IMR-90 (cell line): Measurements from ENCODE around the gene CRIM1. TPM values are rescaled to one million over a fixed set of nuclear protein-coding genes. Genes with fewer than 3 reads are reported as not detected.
A peak's percentile ranks its signal among the peaks of the same experiment; 100 is the strongest.

Source experiments
- ATAC-seq: fragments of 200-7000 bp; cut with Tn5 transposase; 2 replicates; pipeline ENCODE4 v1.9.1; 2020; ENCODE audit warnings: low read depth, mild to moderate bottlenecking, moderate library complexity
- BruUV-seq: library from RNA; stranded (reverse); fragments of 400-500 nt; replicated peaks from 2 replicates; lab custom pipeline; 2021; lab: Mats Ljungman, UMichigan
- CTCF ChIA-PET: fragments of 300-600 bp; formaldehyde crosslinking; extraction: SDS; loops from one replicate; lab custom pipeline; 2021; ENCODE audit warnings: antibody characterized with exemption; lab: Yijun Ruan, JAX
- POLR2A ChIA-PET: fragments of 300-600 bp; sonication (Branson Sonifier 250); formaldehyde crosslinking; loops from one replicate; lab custom pipeline; 2022; ENCODE audit warnings: antibody characterized with exemption; ENCODE audit not compliant: unreplicated experiment; lab: Charles Lee
- DNase-seq: peaks from one replicate; pipeline ENCODE4 v3.0.0; 2013
- H2AFZ ChIP-seq: replicated peaks from 2 replicates; pipeline ENCODE3; 2013; ENCODE audit warnings: low read length, mild to moderate bottlenecking; ENCODE audit not compliant: poor library complexity
- H2AK5ac ChIP-seq: 2 replicates; pipeline ENCODE4 v1.6.1; 2013; ENCODE audit warnings: low read depth, low read length, inconsistent platforms
- H2AK9ac ChIP-seq: replicated peaks from 2 replicates; pipeline ENCODE3; 2013; ENCODE audit warnings: mild to moderate bottlenecking, low read depth, low read length, moderate library complexity; ENCODE audit not compliant: poor library complexity
- H2BK120ac ChIP-seq: 2 replicates; pipeline ENCODE4 v1.6.1; 2013; ENCODE audit warnings: low read depth, low read length, inconsistent platforms
- H2BK15ac ChIP-seq: 3 replicates; pipeline ENCODE4 v1.6.1; 2013; ENCODE audit warnings: low read depth, low read length, inconsistent platforms
- H2BK20ac ChIP-seq: 2 replicates; pipeline ENCODE4 v1.6.1; 2013; ENCODE audit warnings: low read depth, mild to moderate bottlenecking, inconsistent platforms, low read length, moderate library complexity
- H2BK5ac ChIP-seq: 2 replicates; pipeline ENCODE4 v1.6.1; 2013; ENCODE audit warnings: mild to moderate bottlenecking, low read depth, low read length, inconsistent platforms; ENCODE audit not compliant: poor library complexity, severe bottlenecking
- H3K14ac ChIP-seq: replicated peaks from 2 replicates; pipeline ENCODE4 v1.6.1; 2013; ENCODE audit warnings: low read depth, low read length, inconsistent platforms
- H3K18ac ChIP-seq: 2 replicates; pipeline ENCODE4 v1.6.1; 2013; ENCODE audit warnings: low read depth, low read length, control low read depth
- H3K23ac ChIP-seq: 2 replicates; pipeline ENCODE4 v1.6.1; 2013; ENCODE audit warnings: low read depth, low read length, inconsistent platforms
- H3K27ac ChIP-seq: 2 replicates; pipeline ENCODE4 v1.5.1; 2013; ENCODE audit warnings: mild to moderate bottlenecking, control low read depth, low read length; ENCODE audit not compliant: insufficient read depth
- H3K27me3 ChIP-seq: 2 replicates; pipeline ENCODE4 v1.6.1; 2013; ENCODE audit warnings: low read length; ENCODE audit not compliant: control insufficient read depth, insufficient read depth
- H3K36me3 ChIP-seq: 2 replicates; pipeline ENCODE4 v1.6.1; 2013; ENCODE audit warnings: low read length, mixed read lengths; ENCODE audit not compliant: control insufficient read depth, insufficient read depth
- H3K4ac ChIP-seq: 2 replicates; pipeline ENCODE4 v1.6.1; 2013; ENCODE audit warnings: low read depth, low read length, inconsistent platforms
- H3K4me1 ChIP-seq: 2 replicates; pipeline ENCODE4 v1.6.1; 2013; ENCODE audit warnings: low read length, mixed read lengths; ENCODE audit not compliant: control insufficient read depth, insufficient read depth
- H3K4me2 ChIP-seq: 2 replicates; pipeline ENCODE4 v1.6.1; 2013; ENCODE audit warnings: low read depth, mild to moderate bottlenecking, control low read depth, low read length, moderate library complexity
- H3K4me3 ChIP-seq: 2 replicates; pipeline ENCODE4 v1.5.1; 2013; ENCODE audit warnings: low read depth, mild to moderate bottlenecking, control low read depth, low read length, moderate library complexity; ENCODE audit not compliant: insufficient read depth
- H3K56ac ChIP-seq: 2 replicates; pipeline ENCODE4 v1.6.1; 2013; ENCODE audit warnings: low read length, inconsistent platforms; ENCODE audit not compliant: insufficient read depth; ENCODE audit errors: extremely low read depth
- H3K79me1 ChIP-seq, 2 experiments: 2 replicates each; pipeline ENCODE4 v1.6.1; 2013; ENCODE audit warnings: low read length in 2 of 2, inconsistent platforms in 1 of 2, low read depth in 1 of 2
- H3K9ac ChIP-seq: 2 replicates; pipeline ENCODE4 v1.6.1; 2013; ENCODE audit warnings: low read depth, low read length, control low read depth
- H3K9me1 ChIP-seq: 2 replicates; pipeline ENCODE4 v1.6.1; 2013; ENCODE audit warnings: low read length, inconsistent platforms; ENCODE audit not compliant: insufficient read depth
- H3K9me3 ChIP-seq: 2 replicates; pipeline ENCODE4 v1.6.1; 2013; ENCODE audit warnings: low read length; ENCODE audit not compliant: control insufficient read depth, insufficient read depth
- H4K20me1 ChIP-seq: 2 replicates; pipeline ENCODE4 v1.6.1; 2013; ENCODE audit warnings: low read length, inconsistent platforms; ENCODE audit not compliant: insufficient read depth
- H4K5ac ChIP-seq: 2 replicates; pipeline ENCODE4 v1.6.1; 2013; ENCODE audit warnings: mild to moderate bottlenecking, low read depth, low read length, control low read depth
- H4K8ac ChIP-seq, 2 experiments: 2 replicates each; pipeline ENCODE4 v1.6.1; 2013; ENCODE audit warnings: low read depth in 2 of 2, low read length in 2 of 2, control low read depth in 1 of 2, inconsistent platforms in 1 of 2
- H4K91ac ChIP-seq: 2 replicates; pipeline ENCODE4 v1.6.1; 2013; ENCODE audit warnings: low read depth, low read length, inconsistent platforms; ENCODE audit not compliant: insufficient read depth
- BHLHE40 ChIP-seq: fragments of 150-350 bp; IDR thresholded peaks from 2 replicates; pipeline ENCODE4 v1.6.1; 2016; ENCODE audit warnings: mild to moderate bottlenecking, low read depth, low read length
- CEBPB ChIP-seq: IDR thresholded peaks from 2 replicates; pipeline ENCODE4 v1.6.1; 2012; ENCODE audit warnings: low read depth, low read length, improper control_type of control experiment
- CHD1 ChIP-seq: IDR thresholded peaks from 2 replicates; pipeline ENCODE4 v1.6.1; 2012; ENCODE audit warnings: low read depth, low read length, improper control_type of control experiment
- CTCF ChIP-seq: conservative IDR thresholded peaks from 2 replicates; pipeline ENCODE4 v1.5.1; 2012; ENCODE audit warnings: mild to moderate bottlenecking, low read depth, low read length, improper control_type of control experiment
- ELK1 ChIP-seq: fragments of 150-350 bp; IDR thresholded peaks from 2 replicates; pipeline ENCODE4 v1.6.1; 2016; ENCODE audit warnings: low read depth, mild to moderate bottlenecking, low read length, moderate library complexity, borderline replicate concordance
- FOS ChIP-seq: fragments of 150-350 bp; IDR thresholded peaks from 2 replicates; pipeline ENCODE4 v1.6.1; 2016; ENCODE audit warnings: low read depth, low read length
- MAFK ChIP-seq: IDR thresholded peaks from 2 replicates; pipeline ENCODE4 v1.6.1; 2012; ENCODE audit warnings: low read depth, low read length, improper control_type of control experiment
- MAZ ChIP-seq: IDR thresholded peaks from 2 replicates; pipeline ENCODE4 v1.6.1; 2012; ENCODE audit warnings: low read depth, mild to moderate bottlenecking, low read length, improper control_type of control experiment, moderate library complexity, borderline replicate concordance
- MXI1 ChIP-seq: IDR thresholded peaks from 2 replicates; pipeline ENCODE4 v1.6.1; 2012; ENCODE audit warnings: low read depth, mild to moderate bottlenecking, low read length, moderate library complexity, borderline replicate concordance
- NFE2L2 ChIP-seq: fragments of 150-350 bp; IDR thresholded peaks from 2 replicates; pipeline ENCODE4 v1.6.1; 2016; ENCODE audit warnings: low read depth, mild to moderate bottlenecking, low read length
- POLR2A ChIP-seq: IDR thresholded peaks from 2 replicates; pipeline ENCODE4 v1.6.1; 2012; ENCODE audit warnings: mild to moderate bottlenecking, low read depth, low read length
- RAD21 ChIP-seq: IDR thresholded peaks from 2 replicates; pipeline ENCODE4 v1.6.1; 2012; ENCODE audit warnings: low read length, improper control_type of control experiment
- RCOR1 ChIP-seq: IDR thresholded peaks from 2 replicates; pipeline ENCODE4 v1.6.1; 2012; ENCODE audit warnings: mild to moderate bottlenecking, low read length, improper control_type of control experiment; ENCODE audit not compliant: insufficient replicate concordance
- RFX5 ChIP-seq: IDR thresholded peaks from 2 replicates; pipeline ENCODE4 v1.8.0; 2012; ENCODE audit warnings: low read depth, mild to moderate bottlenecking, low read length, moderate library complexity
- SMC3 ChIP-seq: fragments of 150-350 bp; IDR thresholded peaks from 2 replicates; pipeline ENCODE4 v1.6.1; 2016; ENCODE audit warnings: low read depth, mild to moderate bottlenecking, antibody characterized with exemption, low read length, moderate library complexity
- USF2 ChIP-seq: fragments of 150-350 bp; IDR thresholded peaks from 2 replicates; pipeline ENCODE4 v1.6.1; 2017; ENCODE audit warnings: mild to moderate bottlenecking, antibody characterized with exemption, low read length, low read depth
- WGBS, 2 experiments: methylation state at CpG; one replicate each; pipeline versions ENCODE4 v1.1.5 to v1.1.7; 2013; ENCODE audit warnings: missing lambda C conversion rate in 2 of 2; ENCODE audit not compliant: insufficient read length in 1 of 2; ENCODE audit errors: extremely low coverage in 2 of 2; 5-methylcytosine and 5-hydroxymethylcytosine counted together
- dilution Hi-C: fragments of 300-500 bp; cut with HindIII; formaldehyde crosslinking; loops from one replicate; pipeline ENCODE4 v1.14.3; 2018; ENCODE audit warnings: low sequenced_read_pairs; ENCODE audit not compliant: unreplicated experiment
- in situ Hi-C: fragments of 300-500 bp; cut with MboI; formaldehyde crosslinking; loops from 3 replicates; pipeline ENCODE4 v1.14.3; 2019; ENCODE audit warnings: low sequenced_read_pairs, inconsistent platforms, mixed read lengths
- intact Hi-C: fragments of 100-400 bp; cut with micrococcal nuclease; formaldehyde crosslinking; loops from 2 replicates; pipeline ENCODE4 v1.10.0; 2022
- polyA plus RNA-seq, 3 experiments: library from polyadenylated mRNA; depleted of rRNA; stranded (reverse); fragments of >200 nt; gene quantifications; 2 replicates each; pipeline ENCODE4 v1.2.3, GENCODE V29; 2012; ENCODE audit warnings: low replicate concordance in 1 of 3
- total RNA-seq: library from RNA; depleted of rRNA; stranded (reverse); fragments of >200 nt; gene quantifications from 2 replicates; pipeline ENCODE4 v1.2.3, GENCODE V29; 2012

The CRIM1 gene
- total and polyA plus RNA-seq, 2 of the 4 experiments (the other 2 are of a cell fraction) = 285 to 490 TPM

- H4K5ac ChIP-seq = no peak overlapping the region
- H3K23ac ChIP-seq = peak overlapping the region; percentile 17; the same call in 1 of the 2 replicates
- no peak overlapping the region for H2AK9ac ChIP-seq
- ATAC-seq (no peak), DNase-seq (no peak)
- H2BK20ac ChIP-seq = no peak overlapping the region
- H2AK5ac ChIP-seq = peak overlapping the region; percentile 18; the same call in 1 of the 2 replicates
- H3K4me2 ChIP-seq = no peak overlapping the region
- H4K20me1 ChIP-seq = peaks cover 90% of the 10 kb centered on the region
- dilution Hi-C loops (no loop called here), in situ Hi-C loops (no loop called here), intact Hi-C loops (no loop called here)
- H4K91ac ChIP-seq = no peak overlapping the region
- no peak overlapping the region for H2BK15ac ChIP-seq
- H2BK120ac ChIP-seq = no peak overlapping the region
- H3K56ac ChIP-seq = no peak overlapping the region
- H3K36me3 ChIP-seq = peaks cover 18% of the 10 kb centered on the region
- no CpG with 5 or more reads among the region's 3 CpGs for WGBS, 2 experiments
- no peaks in the 10 kb centered on the region for H3K9me3 ChIP-seq
- H3K9me1 ChIP-seq = peaks cover 35% of the 10 kb centered on the region
- H3K4me1 ChIP-seq = peaks cover 32% of the 10 kb centered on the region
- CTCF ChIA-PET = no interaction called here
- H2AFZ ChIP-seq = no peak overlapping the region
- no peak overlapping the region for H3K9ac ChIP-seq
- POLR2A ChIA-PET = no interaction called here
- BruUV-seq = no TSS peak
- no peaks in the 10 kb centered on the region for H3K27me3 ChIP-seq
- no peak for TF ChIP-seq SMC3
- no peak for TF ChIP-seq RAD21
- TF ChIP-seq CTCF = no peak
- no peak for TF ChIP-seq POLR2A
- TF ChIP-seq BHLHE40 = no peak
- no peak for TF ChIP-seq CHD1
- TF ChIP-seq MAFK = no peak
- TF ChIP-seq RFX5 = no peak
- no peak for TF ChIP-seq USF2
- TF ChIP-seq ELK1 = no peak
- no peak for TF ChIP-seq MAZ
- TF ChIP-seq FOS = no peak
- no peak for TF ChIP-seq RCOR1
- no peak for TF ChIP-seq MXI1
- no peak for TF ChIP-seq CEBPB
- TF ChIP-seq NFE2L2 = no peak
- H3K4ac ChIP-seq = 0 out of 2 replicates have a peak overlapping the region, but pooled peaks have one; percentile 3
- H3K14ac ChIP-seq = 0 out of 2 replicates have a peak overlapping the region, but pooled peaks have one; percentile 20
- peak overlapping the region in 1 of 2 experiments; percentile 12; a peak in 1 of 4 replicates for H4K8ac ChIP-seq
- H3K79me1 ChIP-seq = peaks cover 27 to 75% of the 10 kb centered on the region in 2 experiments
- no peak overlapping the region for H3K4me3 ChIP-seq
- H3K18ac ChIP-seq = no peak overlapping the region
- H3K27ac ChIP-seq = no peak overlapping the region
- peak overlapping the region; percentile 54 for H2BK5ac ChIP-seq
Observed at GRCh38 chr2:36385603-36386002, 30.0 kb downstream of the CRIM1 start.
